ENCODE measurements around the gene MLC1.
"Not testable (repeated sequence)": the region's sequence is repeated elsewhere in the genome, so short reads cannot be mapped to it uniquely, and the experiment has no call there.

Gene MLC1

GRCh38 chr22:50101870-50102565 is 16.8 kb upstream of the MLC1 start:
- no peak for DNase-seq

- DNase-seq = no peak
These were observed 12.8 kb upstream of the MLC1 start for GRCh38 chr22:50098052-50098451.

- no peak for DNase-seq
These were observed 7.1 kb upstream of the MLC1 start for GRCh38 chr22:50092342-50092741.

GRCh38 chr22:50091092-50091768 is 6.0 kb upstream of the MLC1 start:
- DNase-seq = no peak

- no peak for DNase-seq
These were observed 5.1 kb upstream of the MLC1 start for GRCh38 chr22:50090412-50090714.

- no peak for DNase-seq
These were observed 4.6 kb upstream of the MLC1 start, which contains the start of gene MOV10L1 for GRCh38 chr22:50089682-50090411. Gene MOV10L1 (plus strand): TSS chr22:50090006. CDS start chr22:50090089, 83 bp downstream.

GRCh38 chr22:50089231-50089630 is 4.0 kb upstream of the MLC1 start:
- no peak for DNase-seq

- DNase-seq = no peak
These were observed 2.9 kb upstream of the MLC1 start for GRCh38 chr22:50088096-50088495.

GRCh38 chr22:50087646-50088045 is 2.4 kb upstream of the MLC1 start:
- DNase-seq = no peak

GRCh38 chr22:50086975-50087374 is 1.7 kb upstream of the MLC1 start:
- not testable (repeated sequence) for DNase-seq

- DNase-seq = no peak
These were observed 1.3 kb upstream of the MLC1 start for GRCh38 chr22:50086526-50086925.

GRCh38 chr22:50084614-50085021 is 608 bp downstream of the MLC1 start:
- no peak for DNase-seq

- DNase-seq = no peak
These were observed 1.1 kb downstream of the MLC1 start for GRCh38 chr22:50084080-50084477.

GRCh38 chr22:50083462-50084079 is 1.7 kb downstream of the MLC1 start:
- DNase-seq = no peak

GRCh38 chr22:50082961-50083461 is 2.2 kb downstream of the MLC1 start:
- DNase-seq = no peak

- DNase-seq = no peak
These were observed 3.0 kb downstream of the MLC1 start for GRCh38 chr22:50082197-50082715.

- no peak for DNase-seq
These were observed 3.6 kb downstream of the MLC1 start for GRCh38 chr22:50081426-50082196.

- no peak for DNase-seq
These were observed 5.2 kb downstream of the MLC1 start for GRCh38 chr22:50080077-50080465.

GRCh38 chr22:50078761-50079160 is 6.5 kb downstream of the MLC1 start:
- DNase-seq = no peak

- DNase-seq = no peak
These were observed 7.0 kb downstream of the MLC1 start for GRCh38 chr22:50078246-50078645.

- DNase-seq = no peak
These were observed 8.3 kb downstream of the MLC1 start for GRCh38 chr22:50076646-50077535.

All from CD4-positive, alpha-beta T cell treated with Interleukin-17A for 4 hours (primary cell).